ENCODE data around the gene RXFP1.

GRCh38 chr4:158664806-158665205 is 143.1 kb downstream of the RXFP1 start:
- TF ChIP-seq CTCF (IDR thresholded peaks at IDR 0.05; ENCODE audit: borderline replicate concordance, extremely low read depth, low read length, poor library complexity, severe bottlenecking) (no peak), EZH2 (IDR thresholded peaks at IDR 0.05; ENCODE audit: borderline replicate concordance, low read depth, low read length, severe bottlenecking) (no peak)

All from DND-41 (cell line).